HEK293 (cell line): ENCODE data around the gene DNAL4.

ENCODE experiments used
- KLF7 ChIP-seq: fragments of 450-650 bp; formaldehyde crosslinking; IDR thresholded peaks from 2 replicates; pipeline ENCODE4 v1.5.1; 2016; ENCODE audit warnings: missing biosample characterization, missing genetic modification characterization, borderline replicate concordance
- ZBTB17 ChIP-seq: fragments of 450-650 bp; formaldehyde crosslinking; IDR thresholded peaks from 2 replicates; pipeline ENCODE4 v1.5.1; 2016; ENCODE audit warnings: missing biosample characterization, missing genetic modification characterization
- ZNF184 ChIP-seq: fragments of 450-650 bp; IDR thresholded peaks from 2 replicates; pipeline ENCODE4 v1.5.1; 2018; ENCODE audit warnings: missing biosample characterization, mild to moderate bottlenecking, missing genetic modification characterization
- ZNF549 ChIP-seq: fragments of 450-650 bp; IDR thresholded peaks from 2 replicates; pipeline ENCODE4 v1.5.1; 2018; ENCODE audit warnings: missing biosample characterization, missing genetic modification characterization, mild to moderate bottlenecking, inconsistent platforms, moderate library complexity
- TF ChIP-seq, protein P1 (sequence below): fragments of 450-650 bp; formaldehyde crosslinking; IDR thresholded peaks from 2 replicates; pipeline ENCODE4 v1.5.1; 2016; ENCODE audit warnings: missing biosample characterization, missing genetic modification characterization

DNA sequence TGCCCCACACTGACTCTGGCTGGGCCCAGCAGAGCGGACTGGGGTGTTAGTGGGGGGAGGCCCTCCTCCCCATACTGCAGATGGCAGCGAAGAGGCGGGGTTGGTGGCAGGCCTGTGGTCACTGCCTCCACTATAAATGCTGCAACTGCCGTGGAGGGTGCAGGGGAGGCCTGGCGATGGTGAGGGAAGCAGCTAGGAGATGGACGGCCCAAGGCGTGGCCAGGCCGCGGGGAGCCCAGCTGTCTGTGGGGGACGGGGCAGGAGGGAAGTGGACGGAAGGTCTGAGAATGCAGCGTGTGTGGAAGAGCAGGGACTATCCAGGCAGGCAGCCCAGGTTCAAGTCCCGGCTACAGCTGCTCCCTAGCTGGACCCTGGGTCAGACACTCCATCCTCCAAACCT lies 18.3 kb downstream of the DNAL4 start:
- TF ChIP-seq, protein P1, sequence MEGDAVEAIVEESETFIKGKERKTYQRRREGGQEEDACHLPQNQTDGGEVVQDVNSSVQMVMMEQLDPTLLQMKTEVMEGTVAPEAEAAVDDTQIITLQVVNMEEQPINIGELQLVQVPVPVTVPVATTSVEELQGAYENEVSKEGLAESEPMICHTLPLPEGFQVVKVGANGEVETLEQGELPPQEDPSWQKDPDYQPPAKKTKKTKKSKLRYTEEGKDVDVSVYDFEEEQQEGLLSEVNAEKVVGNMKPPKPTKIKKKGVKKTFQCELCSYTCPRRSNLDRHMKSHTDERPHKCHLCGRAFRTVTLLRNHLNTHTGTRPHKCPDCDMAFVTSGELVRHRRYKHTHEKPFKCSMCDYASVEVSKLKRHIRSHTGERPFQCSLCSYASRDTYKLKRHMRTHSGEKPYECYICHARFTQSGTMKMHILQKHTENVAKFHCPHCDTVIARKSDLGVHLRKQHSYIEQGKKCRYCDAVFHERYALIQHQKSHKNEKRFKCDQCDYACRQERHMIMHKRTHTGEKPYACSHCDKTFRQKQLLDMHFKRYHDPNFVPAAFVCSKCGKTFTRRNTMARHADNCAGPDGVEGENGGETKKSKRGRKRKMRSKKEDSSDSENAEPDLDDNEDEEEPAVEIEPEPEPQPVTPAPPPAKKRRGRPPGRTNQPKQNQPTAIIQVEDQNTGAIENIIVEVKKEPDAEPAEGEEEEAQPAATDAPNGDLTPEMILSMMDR (tag by site-specific recombination), result no peak
- TF ChIP-seq ZNF184 (tag by site-specific recombination) (no peak), ZNF549 (tag by site-specific recombination) (no peak), ZBTB17 (tag by site-specific recombination) (no peak), KLF7 (tag by site-specific recombination) (no peak)
